Effector memory CD8-positive, alpha-beta T cell (primary cell): ENCODE results near the gene RFX7.
A peak's percentile ranks its signal among the peaks of the same experiment; 100 is the strongest.

Experiments
- ATAC-seq: fragments of 150-1000 bp; cut with Tn5 transposase; replicated peaks from 2 replicates; pipeline ENCODE4 v1.10.0; 2021; ENCODE audit warnings: mild to moderate bottlenecking, moderate library complexity
- DNase-seq, 3 experiments: peaks; one replicate each; pipeline ENCODE4 v3.0.0; 2021
- H3K27ac Mint-ChIP-seq, 2 donors: one replicate each; pipeline ENCODE4 v1.8.0; 2022; ENCODE audit warnings: mild to moderate bottlenecking in 2 of 2, mixed read lengths in 2 of 2, moderate library complexity in 2 of 2
- H3K27me3 Mint-ChIP-seq, 2 donors: one replicate each; pipeline ENCODE4 v1.8.0; 2022; ENCODE audit warnings: mixed read lengths in 2 of 2
- H3K36me3 Mint-ChIP-seq: one replicate; pipeline ENCODE4 v1.8.0; 2022; ENCODE audit warnings: mild to moderate bottlenecking, moderate library complexity, mixed read lengths; ENCODE audit not compliant: insufficient read depth
- H3K4me1 Mint-ChIP-seq, 2 donors: one replicate each; pipeline ENCODE4 v1.8.0; 2022; ENCODE audit warnings: low read depth in 2 of 2, mixed read lengths in 2 of 2
- H3K4me3 Mint-ChIP-seq, 2 donors: one replicate each; pipeline ENCODE4 v1.8.0; 2022; ENCODE audit warnings: mild to moderate bottlenecking in 2 of 2, mixed read lengths in 2 of 2, moderate library complexity in 2 of 2
- H3K9me3 Mint-ChIP-seq, 2 donors: one replicate each; pipeline ENCODE4 v1.8.0; 2022; ENCODE audit warnings: mixed read lengths in 2 of 2

RFX7 gene

GRCh38 chr15:56040081-56041035 lies 203.3 kb downstream of the RFX7 start:
- peaks cover 13% of the 10 kb centered on the region for H3K36me3 Mint-ChIP-seq
- peaks cover 23 to 35% of the 10 kb centered on the region in 2 donors for H3K4me1 Mint-ChIP-seq
- peak overlapping the region in 1 of 2 donors; percentile 22 for H3K27ac Mint-ChIP-seq
- DNase-seq: no peak
- ATAC-seq: no peak
- H3K4me3 Mint-ChIP-seq: no peak overlapping the region
- H3K9me3 Mint-ChIP-seq: no peaks in the 10 kb centered on the region
- H3K27me3 Mint-ChIP-seq: peaks cover 0 to under 1% of the 10 kb centered on the region in 2 donors

GRCh38 chr15:56038707-56039106 lies 205.0 kb downstream of the RFX7 start:
- Mint-ChIP-seq H3K27me3 (peaks cover 0 to 9% of the 10 kb centered on the region in 2 donors), H3K9me3 (no peaks in the 10 kb centered on the region), H3K4me1 (peaks cover 21 to 35% of the 10 kb centered on the region in 2 donors), H3K27ac (no peak overlapping the region), H3K36me3 (peaks cover 10% of the 10 kb centered on the region), H3K4me3 (no peak overlapping the region)
- DNase-seq: no peak
- ATAC-seq: no peak

GRCh38 chr15:56038015-56038414 lies 205.7 kb downstream of the RFX7 start:
- peaks cover 15 to 28% of the 10 kb centered on the region in 2 donors for H3K4me1 Mint-ChIP-seq

More at GRCh38 chr15:56038015-56038414, 205.7 kb downstream of the RFX7 start:
- Mint-ChIP-seq H3K27ac (no peak overlapping the region), H3K36me3 (peaks cover 3% of the 10 kb centered on the region), H3K4me3 (no peak overlapping the region), H3K27me3 (peaks cover 0 to 9% of the 10 kb centered on the region in 2 donors), H3K9me3 (no peaks in the 10 kb centered on the region)
- ATAC-seq (peak; percentile 59), DNase-seq (no peak)
